ENCODE measurements around the gene CYP2W1. TPM values are rescaled to one million over a fixed set of nuclear protein-coding genes. Genes with fewer than 3 reads are reported as not detected.

The CYP2W1 gene
- total and polyA plus RNA-seq, 2 donors (not counting 3 experiments of a cell fraction or from before 2014, with no cell fraction given), result not detected

- Histone ChIP-seq H3K9me3 (replicated peaks; ENCODE audit: control insufficient read depth, insufficient read depth, low read length) (no peaks in the 10 kb centered on the region), H3K36me3 (ENCODE audit: control insufficient read depth in 2 of 2, extremely low read depth in 1 of 2, insufficient read depth in 2 of 2, low read length in 2 of 2) (peaks cover 0 to 4% of the 10 kb centered on the region in 2 experiments), H4K20me1 (replicated peaks; ENCODE audit: control insufficient read depth, extremely low read depth, insufficient read depth, low read length) (no peaks in the 10 kb centered on the region), H3K4me3 (replicated peaks in 1 of 3; ENCODE audit: insufficient read depth in 1 of 3, low read depth in 1 of 3, low read length in 3 of 3) (no peak overlapping the region), H3K9me1 (replicated peaks; ENCODE audit: control insufficient read depth, extremely low read depth, insufficient read depth, low read length) (no peaks in the 10 kb centered on the region), H3K27me3 (ENCODE audit: control insufficient read depth in 2 of 2, insufficient read depth in 2 of 2, low read length in 2 of 2) (no peaks in the 10 kb centered on the region), H3K4me1 (ENCODE audit: control insufficient read depth, extremely low read depth, insufficient read depth, low read length) (no peaks in the 10 kb centered on the region), H3K79me2 (ENCODE audit: control insufficient read depth, insufficient read depth, low read length) (no peaks in the 10 kb centered on the region), H3K4me2 (ENCODE audit: insufficient read depth, low read length) (no peak overlapping the region), H3K9ac (replicated peaks; ENCODE audit: extremely low read depth, insufficient read depth, low read length) (no peak overlapping the region), H2AFZ (ENCODE audit: low read depth, low read length) (no peak overlapping the region), H3K27ac (ENCODE audit: insufficient read depth, low read depth, low read length) (no peak overlapping the region)
- ChIA-PET CTCF (interaction anchor here (1.1 to 10.0 kb wide), 4 partner anchors 10 to 182 kb away, joined by 3 to 459 read pairs (median 24); no protein-coding TSS in a partner anchor), POLR2A (interaction anchor here (1.0 kb wide), 1 partner anchor 70 kb away, joined by 3 read pairs; no protein-coding TSS in a partner anchor)
- intact Hi-C loops (cut with micrococcal nuclease) (no loop called here), dilution Hi-C loops (cut with MboI; ENCODE audit: extremely low pct_ligation_motif_present, low sequenced_read_pairs) (no loop called here)
- FAIRE-seq, result no peak
- TF ChIP-seq MYC (IDR thresholded peaks at IDR 0.05; ENCODE audit: low read depth, low read length) (no peak), EZH2 (IDR thresholded peaks at IDR 0.05; ENCODE audit: borderline replicate concordance, low read depth, low read length, severe bottlenecking) (no peak), GATA2 (IDR thresholded peaks at IDR 0.05; ENCODE audit: insufficient read depth, insufficient read length, low read depth, low read length) (no peak), FOS (IDR thresholded peaks at IDR 0.05; ENCODE audit: borderline replicate concordance, insufficient read depth, low read length) (no peak), MAX (IDR thresholded peaks at IDR 0.05; ENCODE audit: insufficient read depth, insufficient read length) (no peak), POLR2A (IDR thresholded peaks at IDR 0.05; ENCODE audit: low read depth, low read length) (no peak), POLR2AphosphoS5 (IDR thresholded peaks at IDR 0.05; ENCODE audit: insufficient read depth, low read depth, low read length) (no peak), CTCF (IDR thresholded peaks at IDR 0.05; ENCODE audit: extremely low read depth in 1 of 2, insufficient read depth in 1 of 2, low read depth in 1 of 2, low read length in 2 of 2) (no peak), JUN (IDR thresholded peaks at IDR 0.05; ENCODE audit: borderline replicate concordance, insufficient read depth, insufficient read length, low read depth) (no peak)
- no TSS peak for BruUV-seq (replicated peaks)
- no peak for DNase-seq (ENCODE audit: low read depth, low spot score)
These were observed 12.6 kb downstream of the CYP2W1 start for GRCh38 chr7:995571-995970.

Data from endothelial cell of umbilical vein (primary cell).